ENCODE data around the gene VAV2.

The VAV2 gene

DNA sequence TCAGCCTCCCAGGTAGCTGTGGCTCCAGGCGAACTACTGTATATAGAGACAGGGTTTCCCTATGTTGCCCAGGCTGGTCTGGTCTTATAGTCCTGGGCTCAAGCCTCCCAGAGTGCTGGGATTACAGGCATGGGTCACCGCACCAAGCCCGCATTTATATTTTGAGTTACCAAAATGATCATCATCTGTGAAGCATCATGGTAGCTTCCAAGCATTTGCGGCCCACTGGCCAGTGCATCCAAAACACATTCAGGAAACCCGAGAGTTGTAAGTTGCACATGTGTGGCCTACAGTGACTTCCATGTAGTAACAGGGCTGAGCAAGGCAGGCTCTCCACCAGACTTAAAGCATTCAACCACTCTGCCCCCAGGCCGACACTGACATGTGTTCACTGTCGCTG is 35.4 kb upstream of the VAV2 start:
- no peak for DNase-seq (ENCODE audit: low read depth in 1 of 2, low spot score in 1 of 2)

DNA sequence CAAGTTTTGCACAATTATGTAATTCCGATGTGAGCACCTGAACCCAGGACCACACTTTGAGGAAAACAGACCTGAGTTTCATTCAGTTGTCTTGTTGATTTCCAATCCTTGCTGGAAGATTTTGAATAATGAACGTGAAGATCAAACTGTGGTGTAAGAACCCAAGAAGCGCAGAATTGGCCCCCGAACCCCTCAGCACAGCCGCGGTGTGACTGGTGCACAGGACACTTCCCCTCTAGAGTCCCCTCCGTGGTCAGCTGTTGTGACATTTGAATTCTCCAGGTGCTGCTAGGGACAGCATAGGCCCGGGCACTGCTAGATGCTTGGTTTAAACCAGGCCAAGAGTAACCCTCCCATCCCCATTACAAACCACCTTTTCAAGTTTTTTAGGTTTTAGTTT is 34.9 kb upstream of the VAV2 start:
- DNase-seq (ENCODE audit: low read depth in 1 of 2, low spot score in 1 of 2): no peak

- no peak for DNase-seq (ENCODE audit: low read depth in 1 of 2, low spot score in 1 of 2)
These were observed 34.5 kb upstream of the VAV2 start for GRCh38 chr9:134026581-134026980.

- DNase-seq (ENCODE audit: low read depth in 1 of 2, low spot score in 1 of 2): peak; percentile 16 to 20
These were observed 33.8 kb upstream of the VAV2 start for GRCh38 chr9:134025606-134026541.

DNA sequence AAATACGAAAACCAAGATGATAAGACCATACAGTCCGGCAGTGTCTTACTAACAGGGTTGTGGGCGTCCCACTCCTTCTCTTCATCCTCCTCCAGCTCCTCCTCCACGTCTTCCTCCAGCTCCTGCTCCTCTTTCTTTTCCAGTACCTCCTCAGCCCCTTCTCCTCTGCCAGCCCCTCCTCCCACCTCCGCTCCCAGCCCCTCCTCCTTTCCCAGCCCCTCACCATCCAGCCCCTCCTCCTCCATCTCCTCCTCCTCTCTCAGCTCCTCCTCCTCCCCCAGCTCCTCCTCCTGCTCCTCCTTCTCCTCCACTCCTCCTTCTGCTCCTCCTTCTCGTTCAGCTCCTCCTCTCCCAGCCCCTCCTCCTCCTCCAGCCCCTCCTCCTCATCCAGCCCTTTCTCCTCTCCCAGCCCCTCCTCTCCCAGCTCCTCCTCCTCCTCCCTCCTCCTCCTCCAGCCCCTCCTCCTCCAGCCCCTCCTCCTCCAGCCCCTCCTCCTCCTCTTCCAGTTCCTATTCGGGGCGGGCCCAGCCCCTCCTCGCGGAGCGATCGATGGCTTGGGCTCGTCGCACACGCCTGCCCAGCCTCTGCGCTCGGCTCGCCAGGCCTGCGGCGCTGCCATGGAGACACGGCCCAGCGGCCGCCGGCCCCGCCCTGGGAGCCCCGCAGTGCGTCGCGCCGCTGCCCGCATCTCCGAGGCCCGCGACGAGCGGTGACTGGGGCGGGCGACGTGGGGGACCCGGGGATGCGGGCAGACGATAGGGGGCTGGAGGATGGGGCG is 32.9 kb upstream of the VAV2 start, which contains the start of gene BRD3OS:
TSS of gene BRD3OS (plus strand) at position 654 of the 778 bp plus-strand sequence. CDS start 1,267 bp downstream, outside the sequence.
- peak; percentile 84 to 85 for DNase-seq (ENCODE audit: low read depth in 1 of 2, low spot score in 1 of 2)

GRCh38 chr9:134024214-134024792 is 32.2 kb upstream of the VAV2 start:
- no peak for DNase-seq (ENCODE audit: low read depth in 1 of 2, low spot score in 1 of 2)

GRCh38 chr9:134014946-134015345 is 22.8 kb upstream of the VAV2 start:
- no peak for DNase-seq (ENCODE audit: low read depth in 1 of 2, low spot score in 1 of 2)

GRCh38 chr9:134011401-134011800 is 19.3 kb upstream of the VAV2 start:
- no peak for DNase-seq (ENCODE audit: low read depth in 1 of 2, low spot score in 1 of 2)

DNA sequence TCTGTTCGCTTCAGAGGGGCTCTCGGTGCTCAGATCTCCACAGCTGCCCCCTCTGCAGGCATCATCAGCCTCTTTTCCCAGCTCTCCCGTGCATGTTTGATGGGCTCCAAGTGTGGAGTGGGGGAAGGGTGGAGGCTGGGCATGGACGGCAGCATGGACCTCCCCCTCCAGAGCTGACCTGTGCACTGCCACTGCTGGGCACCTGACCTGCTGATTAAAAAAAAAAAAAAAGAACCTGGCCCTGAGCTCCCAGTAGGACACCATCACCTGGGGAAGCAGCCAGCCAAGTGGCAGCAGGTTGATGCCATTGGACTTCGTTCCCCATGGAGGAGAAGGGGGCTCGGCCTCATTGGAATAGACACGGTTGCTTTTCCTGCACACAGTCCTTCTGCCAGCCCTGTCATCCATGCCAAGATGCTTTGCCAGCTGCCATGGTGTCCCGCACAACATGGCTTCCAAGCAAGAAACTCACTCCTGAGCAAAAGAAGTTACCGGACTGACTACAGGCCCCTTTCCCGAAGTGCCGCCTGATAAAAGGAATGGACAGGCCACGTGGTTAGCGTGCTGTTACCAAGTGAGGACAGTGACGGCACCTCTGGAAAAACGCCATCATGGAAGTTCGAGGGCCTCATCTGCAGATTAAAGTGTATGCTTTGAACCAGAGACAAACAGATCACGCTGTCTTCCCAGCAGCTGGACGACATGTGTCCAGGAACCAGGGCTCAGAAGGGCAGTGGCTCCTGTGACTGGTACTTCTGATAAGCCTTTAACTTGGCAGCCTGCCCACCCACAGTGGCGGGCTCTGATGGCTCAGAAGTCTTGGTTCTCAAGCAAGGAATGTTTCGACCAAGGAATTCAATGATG is 18.4 kb upstream of the VAV2 start:
- DNase-seq (ENCODE audit: low read depth in 1 of 2, low spot score in 1 of 2): no peak

- DNase-seq (ENCODE audit: low read depth in 1 of 2, low spot score in 1 of 2): no peak
These were observed 15.4 kb upstream of the VAV2 start for GRCh38 chr9:134007571-134007970.

DNA sequence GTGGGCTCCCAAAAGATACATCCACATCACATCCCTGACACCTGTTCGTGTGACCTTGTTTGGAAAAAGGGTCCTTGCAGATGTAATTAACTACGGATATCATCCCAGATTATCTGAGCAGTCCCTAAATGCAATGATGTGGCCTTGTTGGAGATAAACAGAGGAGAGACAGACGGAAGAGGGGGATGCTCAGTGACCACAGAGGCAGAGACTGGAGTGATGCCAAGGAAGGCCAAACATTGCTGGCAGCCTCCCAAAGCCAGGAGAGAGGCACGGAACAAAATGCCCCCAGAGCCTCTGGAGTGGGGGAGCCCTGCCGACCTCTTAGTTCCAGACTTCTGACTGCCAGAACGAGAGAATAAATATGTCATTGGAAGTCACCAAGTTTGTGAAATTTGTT is 15.0 kb upstream of the VAV2 start:
- no peak for DNase-seq (ENCODE audit: low read depth in 1 of 2, low spot score in 1 of 2)

DNA sequence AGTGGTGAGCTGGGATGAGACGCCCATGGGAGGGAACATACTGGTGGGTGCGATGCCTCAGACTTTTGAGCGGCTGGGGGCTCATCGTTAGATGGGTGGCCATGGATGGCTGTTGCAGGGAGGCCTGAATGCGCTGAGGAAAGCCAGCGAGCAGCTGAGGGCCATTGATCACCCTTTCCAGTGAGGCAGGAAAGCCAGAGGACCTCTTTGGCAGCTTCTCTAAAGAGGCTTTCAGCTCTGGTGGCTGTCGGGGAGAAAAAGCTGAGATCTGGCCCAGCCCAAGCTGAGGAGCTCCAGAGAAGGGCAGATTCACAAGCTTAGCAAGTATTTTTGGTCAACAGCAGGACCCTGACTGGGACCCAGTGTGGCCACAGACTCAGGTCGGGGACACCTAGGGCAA is 13.3 kb upstream of the VAV2 start:
- DNase-seq (ENCODE audit: low read depth in 1 of 2, low spot score in 1 of 2): no peak

- DNase-seq (ENCODE audit: low read depth in 1 of 2, low spot score in 1 of 2): no peak
These were observed 12.8 kb upstream of the VAV2 start for GRCh38 chr9:134004881-134005280.

DNA sequence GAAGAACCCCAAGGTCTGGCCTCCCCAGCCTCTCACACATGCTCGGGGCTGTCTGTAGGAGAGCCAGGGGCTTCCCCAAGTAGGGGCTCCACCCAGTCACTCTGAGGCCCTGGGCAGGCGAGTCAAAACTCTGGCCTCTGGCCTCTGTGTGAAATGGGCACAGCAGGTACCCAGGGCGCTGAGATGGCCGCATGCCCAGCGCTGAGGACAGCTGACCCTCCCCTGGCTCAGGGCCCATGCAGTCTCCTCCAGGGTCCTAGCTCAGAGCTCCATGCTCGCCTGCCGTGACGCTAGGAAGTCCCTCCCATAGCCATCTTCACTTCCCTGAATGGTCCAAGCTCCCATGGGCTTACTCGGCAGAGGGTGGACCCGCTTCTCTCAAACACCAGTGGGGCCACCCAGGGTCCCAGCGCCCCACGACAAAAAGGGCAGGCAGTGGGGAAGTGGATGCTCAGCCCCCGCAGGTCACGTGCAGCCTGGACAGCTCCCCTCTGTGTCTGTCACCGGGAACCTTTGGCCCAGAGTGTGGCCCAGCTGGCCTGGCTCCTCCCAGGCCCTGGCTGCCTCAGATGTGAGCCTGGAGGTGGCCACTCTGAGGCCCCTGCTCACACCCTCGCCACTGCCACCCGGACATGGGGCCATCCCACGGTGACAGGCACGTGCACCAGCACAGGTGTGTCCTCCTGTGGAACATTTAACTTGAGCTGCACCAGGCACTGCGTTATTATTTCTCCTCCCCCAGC is 12.2 kb upstream of the VAV2 start:
- DNase-seq (ENCODE audit: low read depth in 1 of 2, low spot score in 1 of 2): no peak

- no peak for DNase-seq (ENCODE audit: low read depth in 1 of 2, low spot score in 1 of 2)
These were observed 11.1 kb upstream of the VAV2 start for GRCh38 chr9:134003237-134003636.

DNA sequence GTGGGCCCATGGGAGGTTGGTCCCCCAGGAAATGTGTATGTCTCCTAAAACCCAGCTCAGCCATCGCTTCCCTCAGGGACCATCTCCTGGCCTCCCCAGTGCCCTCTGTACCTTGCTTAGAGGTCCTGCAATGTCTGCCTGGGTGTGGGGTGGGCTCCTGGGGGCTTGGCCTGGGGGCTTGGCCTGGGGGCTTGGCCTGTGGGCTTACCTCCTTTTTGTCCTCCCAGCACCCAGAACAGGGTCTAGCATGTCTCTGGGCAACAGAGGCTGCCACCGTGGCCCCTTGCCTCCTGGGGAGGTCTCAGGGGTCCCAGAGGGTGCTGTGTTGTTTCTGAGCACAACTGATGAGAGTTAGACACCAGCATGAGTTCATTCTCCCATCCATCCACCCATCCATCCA is 10.7 kb upstream of the VAV2 start:
- DNase-seq (ENCODE audit: low read depth in 1 of 2, low spot score in 1 of 2): no peak

GRCh38 chr9:133999851-134000265 is 7.7 kb upstream of the VAV2 start:
- no peak for DNase-seq (ENCODE audit: low read depth in 1 of 2, low spot score in 1 of 2)

DNA sequence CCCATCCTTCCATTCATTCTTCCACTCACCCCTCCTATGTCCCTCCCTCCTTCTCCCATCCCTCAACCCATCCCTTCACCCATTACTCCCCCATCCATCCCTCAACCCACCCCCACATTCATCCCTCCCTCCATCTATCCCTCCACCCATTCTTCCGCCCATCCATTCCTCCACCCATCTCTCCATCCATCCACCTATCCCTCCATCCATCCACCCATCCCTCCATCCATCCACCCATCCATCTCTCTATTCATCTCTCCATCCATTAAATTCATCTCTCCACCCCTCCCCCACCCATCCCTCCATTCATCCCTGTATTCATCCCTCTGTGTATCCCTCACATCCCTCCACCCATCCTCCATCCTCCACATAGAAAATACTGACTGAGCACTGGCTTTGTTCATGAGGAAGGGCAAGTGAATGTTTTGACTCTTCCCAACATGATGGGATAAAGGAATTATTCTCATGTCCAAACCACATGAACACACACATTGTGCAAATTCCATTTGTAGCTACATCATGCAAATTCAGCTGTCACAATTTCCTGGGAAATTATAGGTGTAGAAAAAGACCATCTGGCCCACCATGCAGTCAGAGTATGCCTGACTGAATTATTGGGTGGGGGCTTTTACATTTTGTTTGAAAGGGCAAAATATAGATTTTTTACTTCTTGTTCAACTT is 6.9 kb upstream of the VAV2 start:
- no peak for DNase-seq (ENCODE audit: low read depth in 1 of 2, low spot score in 1 of 2)

GRCh38 chr9:133997584-133997983 is 5.5 kb upstream of the VAV2 start:
- DNase-seq (ENCODE audit: low read depth in 1 of 2, low spot score in 1 of 2): no peak

All from stimulated activated CD4-positive, alpha-beta T cell treated with anti-CD3 and anti-CD28 coated beads, Interleukin-15, amount 100 ng/mL, for 1 hour (primary cell).